Activated CD4-positive, alpha-beta T cell treated with anti-CD3 and anti-CD28 coated beads for 48 hours (primary cell): Measurements from ENCODE around the gene EPS15.
"Not testable (repeated sequence)": the region's sequence is repeated elsewhere in the genome, so short reads cannot be mapped to it uniquely, and the experiment has no call there.

Experiments used
- DNase-seq: peaks from one replicate; pipeline ENCODE4 v3.0.0-alpha.2; 2020

Gene EPS15

GRCh38 chr1:51514733-51515132 is 4.3 kb downstream of the EPS15 start:
- no peak for DNase-seq

GRCh38 chr1:51512606-51513005 is 6.5 kb downstream of the EPS15 start:
- no peak for DNase-seq

GRCh38 chr1:51512120-51512519 is 6.9 kb downstream of the EPS15 start:
- no peak for DNase-seq

DNA sequence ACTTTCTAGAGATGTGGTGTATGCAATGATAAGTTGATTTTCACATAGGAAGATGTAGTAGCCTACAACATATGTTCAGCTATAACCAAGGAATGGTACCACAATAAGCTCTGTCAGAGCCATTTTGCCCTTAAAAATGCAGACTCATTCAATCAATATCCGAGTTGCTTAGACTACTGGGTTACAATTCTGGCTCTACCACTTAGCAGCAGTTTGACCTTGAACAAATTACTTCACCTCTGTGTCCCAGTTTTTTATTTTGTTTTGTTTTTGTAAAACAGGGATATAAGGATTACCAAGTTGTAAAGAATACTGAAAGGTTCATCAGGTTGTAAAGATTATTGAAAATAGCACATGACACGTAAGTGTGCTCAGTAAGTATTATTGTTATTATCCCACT is 9.3 kb downstream of the EPS15 start:
- no peak for DNase-seq

DNA sequence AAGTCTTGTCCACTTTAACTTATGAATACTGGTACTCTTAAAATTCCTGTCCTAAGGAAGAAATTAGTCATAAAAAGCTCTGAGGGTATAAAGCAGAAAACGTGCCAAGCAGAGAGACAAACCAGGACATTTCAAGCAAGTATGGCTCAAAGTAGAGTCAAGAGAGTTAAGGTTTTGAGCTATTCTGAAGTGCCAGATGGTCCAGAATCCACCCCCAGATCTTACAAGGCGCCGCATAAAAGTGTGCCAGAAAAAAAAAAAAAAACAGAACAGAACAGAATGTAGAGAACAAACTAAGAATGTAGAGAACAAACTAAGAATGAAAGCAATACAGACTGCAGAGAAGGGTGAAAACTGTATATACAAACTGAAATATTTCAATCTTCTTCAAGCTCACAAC is 12.5 kb downstream of the EPS15 start:
- DNase-seq, result no peak

DNA sequence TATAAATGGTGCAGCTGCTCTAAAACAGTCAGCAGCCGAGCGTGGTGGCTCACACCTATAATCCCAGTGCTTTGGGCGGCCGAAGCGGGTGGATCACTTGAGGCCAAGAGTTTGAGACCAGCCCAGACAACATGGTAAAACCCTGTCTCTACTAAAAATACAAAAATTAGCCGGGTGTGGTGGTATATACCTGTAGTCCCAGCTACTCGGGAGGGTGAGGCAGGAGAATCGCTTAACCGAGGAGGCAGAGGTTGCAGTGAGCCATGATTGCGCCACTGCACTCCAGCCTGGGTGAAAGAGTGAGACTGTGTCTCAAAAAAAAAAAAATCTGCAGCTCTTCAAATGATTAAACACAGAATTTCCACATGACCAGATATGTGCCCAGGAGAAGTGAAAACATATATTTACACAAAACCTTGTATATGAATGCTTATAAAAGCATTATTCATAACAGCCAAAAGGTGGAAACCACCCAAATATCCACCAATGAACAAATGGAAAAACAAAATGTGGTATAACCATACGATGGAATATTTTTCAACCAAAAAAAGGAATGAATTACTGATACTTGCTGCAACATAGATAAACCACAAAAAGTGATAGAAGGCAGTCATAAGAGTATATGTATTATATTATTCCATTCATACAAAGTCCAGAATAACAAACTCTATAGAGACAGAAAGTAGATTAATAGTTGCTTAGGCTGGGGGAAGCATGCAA is 14.1 kb downstream of the EPS15 start:
- peak; percentile 38 for DNase-seq

DNA sequence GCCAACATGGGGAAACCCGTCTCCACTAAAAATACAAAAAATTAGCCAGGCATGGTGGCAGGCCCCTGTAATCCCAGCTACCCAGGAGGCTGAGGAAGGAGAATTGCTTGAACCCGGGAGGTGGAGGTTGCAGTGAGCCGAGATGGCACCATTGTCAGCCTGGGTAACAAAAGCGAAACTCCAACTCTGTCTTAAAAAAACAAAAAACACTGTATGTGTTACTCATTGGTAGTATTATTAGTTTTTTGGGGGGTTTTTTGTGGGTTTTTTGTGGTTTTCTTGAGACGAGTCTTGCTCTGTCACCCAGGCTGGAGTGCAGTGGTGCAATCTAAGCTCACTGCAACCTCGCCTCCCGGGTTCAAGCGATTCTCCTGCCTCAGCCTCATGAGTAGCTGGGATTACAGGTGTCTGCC is 17.8 kb downstream of the EPS15 start:
- peak; percentile 49 for DNase-seq

- DNase-seq, result no peak
These were observed 19.4 kb downstream of the EPS15 start for GRCh38 chr1:51499694-51500093.

GRCh38 chr1:51498924-51499323 is 20.1 kb downstream of the EPS15 start:
- DNase-seq, result no peak

GRCh38 chr1:51497340-51497739 is 21.7 kb downstream of the EPS15 start:
- no peak for DNase-seq

- no peak for DNase-seq
These were observed 24.8 kb downstream of the EPS15 start for GRCh38 chr1:51494138-51494830.

DNA sequence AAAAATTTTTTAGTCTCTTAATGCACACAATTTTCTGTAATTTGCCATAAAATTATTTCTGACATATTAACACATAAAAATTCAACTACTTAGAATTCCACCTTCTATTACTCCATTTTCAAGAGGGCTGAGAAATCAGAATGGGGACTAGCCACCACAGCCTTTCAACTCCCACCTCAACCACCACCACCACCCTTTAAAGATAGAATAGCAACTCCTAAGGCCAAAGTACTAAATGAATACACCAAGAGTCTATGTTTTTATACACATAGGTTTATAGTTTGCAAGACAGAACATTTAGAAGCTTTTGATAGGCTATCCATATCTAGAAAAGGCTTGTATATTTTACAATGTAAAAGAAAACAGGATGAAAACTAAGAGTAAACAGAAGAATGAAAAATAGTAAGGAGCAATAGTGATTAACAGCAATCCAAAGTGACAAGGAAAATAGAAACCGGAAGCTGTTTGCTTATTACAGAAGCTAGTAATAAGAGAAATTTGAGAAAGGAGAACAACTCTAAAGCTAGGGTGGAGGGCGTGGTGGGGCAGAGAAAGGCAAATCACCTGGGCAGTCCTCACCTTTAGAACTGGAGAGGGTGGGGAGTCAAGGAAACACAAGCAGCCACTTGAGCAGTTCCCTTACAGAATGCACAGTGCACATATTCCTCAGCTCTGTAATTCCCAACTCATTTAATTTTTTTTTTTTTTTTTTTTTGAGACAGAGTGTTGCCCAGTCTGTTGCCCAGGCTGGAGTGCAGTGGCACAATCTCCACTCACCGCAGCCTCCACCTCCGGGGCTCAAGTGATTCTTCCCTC is 27.7 kb downstream of the EPS15 start:
- no peak for DNase-seq

GRCh38 chr1:51489472-51489871 is 29.6 kb downstream of the EPS15 start:
- DNase-seq, result no peak

DNA sequence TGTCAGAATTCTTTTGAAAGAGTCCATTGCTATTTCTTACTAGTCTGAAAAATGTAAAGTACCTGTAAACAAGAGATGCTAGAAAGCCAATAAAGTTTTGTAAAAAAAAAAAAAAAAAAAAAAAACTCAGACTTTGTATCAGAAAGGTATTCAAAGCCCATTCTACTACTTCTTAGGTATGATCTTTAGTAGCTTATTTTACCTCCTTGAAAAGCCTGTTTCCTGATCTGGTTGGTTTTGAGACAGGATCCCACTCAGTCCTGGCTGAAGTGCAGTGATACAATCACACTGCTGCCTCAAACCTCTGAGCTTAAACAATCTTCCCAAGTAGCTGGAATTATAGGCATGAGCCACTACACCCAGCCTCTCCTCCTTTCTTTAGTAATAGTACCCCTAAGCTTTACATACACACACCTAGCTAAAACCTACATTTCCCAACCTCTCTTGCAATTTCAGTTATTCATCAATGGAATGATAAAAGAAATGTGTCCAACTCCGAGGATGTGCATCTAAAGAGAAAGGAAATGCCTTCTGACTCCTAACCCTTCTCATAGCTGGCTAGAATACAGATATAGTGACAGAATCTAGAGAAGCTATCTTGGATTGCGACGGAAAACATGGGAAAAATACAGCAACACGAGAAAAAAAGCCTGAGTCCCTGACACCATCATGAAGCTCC is 30.6 kb downstream of the EPS15 start:
- DNase-seq, result no peak

- no peak for DNase-seq
These were observed 31.4 kb downstream of the EPS15 start for GRCh38 chr1:51487628-51488027.

DNA sequence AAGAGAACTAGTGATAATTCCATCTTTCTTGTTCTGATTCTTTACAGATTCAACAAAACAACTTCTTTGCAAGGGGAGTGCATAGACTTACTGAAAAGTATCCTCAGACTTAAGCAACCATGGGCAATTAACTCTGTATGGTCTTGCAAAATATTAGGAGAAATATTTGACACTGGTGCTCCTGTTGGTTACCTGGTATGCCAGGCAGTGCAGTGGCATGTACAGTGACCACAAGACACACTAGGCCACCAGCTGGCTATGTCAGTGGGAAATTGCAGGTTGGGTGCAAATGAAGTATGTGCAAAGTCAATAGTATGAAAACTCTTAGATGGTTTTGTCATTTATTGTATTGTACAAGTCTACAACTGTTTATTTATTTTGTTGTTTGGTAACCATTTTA is 34.5 kb downstream of the EPS15 start:
- DNase-seq, result no peak

- DNase-seq, result no peak
These were observed 36.2 kb downstream of the EPS15 start for GRCh38 chr1:51482881-51483280.

GRCh38 chr1:51474832-51475620 is 44.0 kb downstream of the EPS15 start:
- DNase-seq, result not testable (repeated sequence)

- no peak for DNase-seq
These were observed 45.5 kb downstream of the EPS15 start for GRCh38 chr1:51473331-51474115.

GRCh38 chr1:51472359-51472758 is 46.7 kb downstream of the EPS15 start:
- DNase-seq, result no peak

DNA sequence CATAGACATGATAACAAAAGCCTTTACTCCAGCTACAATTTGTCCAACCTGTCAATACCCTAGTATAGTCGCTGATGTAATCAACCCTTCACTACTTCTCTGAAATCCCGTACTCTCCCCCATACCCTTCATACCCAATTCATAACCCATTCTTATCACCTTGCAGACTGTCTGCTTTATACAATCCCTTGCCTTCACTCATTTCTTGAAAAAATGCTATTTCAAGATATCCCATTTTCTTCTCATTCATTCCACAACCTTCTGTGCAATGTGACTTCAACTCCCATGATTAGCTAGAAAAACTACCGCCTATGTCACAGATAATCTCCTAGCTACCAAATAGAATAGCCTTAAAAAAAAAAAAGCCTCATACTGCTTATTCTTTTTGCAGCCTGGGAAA is 49.5 kb downstream of the EPS15 start:
- DNase-seq, result no peak

DNA sequence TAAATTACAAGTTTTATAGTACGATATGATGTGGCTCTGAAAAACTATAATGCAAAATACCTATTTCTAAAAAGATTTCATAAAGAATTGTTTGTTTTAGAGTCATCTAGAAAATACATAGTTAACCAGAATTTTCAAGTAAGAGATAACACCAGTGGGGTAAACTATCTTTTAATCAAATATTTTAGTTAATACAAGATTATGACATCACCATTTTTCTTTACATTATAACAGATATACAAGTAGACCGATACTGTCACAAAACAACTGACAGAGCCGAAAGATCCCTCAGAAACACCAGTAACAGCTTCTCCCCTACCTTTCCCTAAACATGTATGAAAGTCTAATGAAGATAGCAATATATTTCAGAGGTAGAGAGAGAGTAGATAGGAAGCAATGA is 54.2 kb downstream of the EPS15 start:
- DNase-seq, result no peak
